Upper lobe of left lung (tissue), 4 donors: Measurements from ENCODE around the gene DUT.

ENCODE experiments used
- CTCF ChIP-seq, 6 experiments: fragments of 450-650 bp in 4 of 6; fragments of 200-600 bp in 2 of 6; sonication (generic) in 2 of 6; IDR thresholded peaks; one replicate each; pipeline ENCODE4 v1.5.1; 2016 to 2019; ENCODE audit warnings: antibody characterized with exemption in 6 of 6
- POLR2A ChIP-seq, 4 donors: fragments of 450-650 bp; IDR thresholded peaks; one replicate each; pipeline ENCODE4 v1.5.1; 2016 to 2017; ENCODE audit warnings: antibody characterized with exemption in 4 of 4, mild to moderate bottlenecking in 2 of 4

GRCh38 chr15:48297668-48298067 is 33.6 kb upstream of the DUT start:
- TF ChIP-seq CTCF (IDR thresholded peaks at IDR 0.05), result no peak
- TF ChIP-seq POLR2A (IDR thresholded peaks at IDR 0.05), result no peak
